Neuronal stem cell (in vitro differentiated cells): Measurements from ENCODE around the gene ZGLP1.

ENCODE experiments used
- DNase-seq: peaks from one replicate; pipeline ENCODE4 v3.0.0-alpha.2; 2013; ENCODE audit warnings: low spot score
- H2AFZ ChIP-seq: one replicate; pipeline ENCODE4 v1.6.1; 2013; ENCODE audit warnings: mild to moderate bottlenecking, low read length, inconsistent platforms
- H2AK5ac ChIP-seq: 2 replicates; pipeline ENCODE4 v1.6.1; 2013; ENCODE audit warnings: low read depth, mild to moderate bottlenecking, inconsistent platforms, low read length, moderate library complexity, mixed read lengths
- H2BK120ac ChIP-seq: 2 replicates; pipeline ENCODE4 v1.6.1; 2013; ENCODE audit warnings: low read depth, mild to moderate bottlenecking, inconsistent platforms, low read length, moderate library complexity, mixed read lengths
- H2BK12ac ChIP-seq: one replicate; pipeline ENCODE4 v1.6.1; 2013; ENCODE audit warnings: low read length, inconsistent platforms
- H2BK15ac ChIP-seq: 2 replicates; pipeline ENCODE4 v1.6.1; 2013; ENCODE audit warnings: mild to moderate bottlenecking, low read length, inconsistent platforms, mixed read lengths
- H2BK5ac ChIP-seq: one replicate; pipeline ENCODE4 v1.6.1; 2013; ENCODE audit warnings: inconsistent platforms, mild to moderate bottlenecking, low read length, moderate library complexity
- H3K14ac ChIP-seq: one replicate; pipeline ENCODE4 v1.6.1; 2013; ENCODE audit warnings: low read length, inconsistent platforms
- H3K18ac ChIP-seq: 2 replicates; pipeline ENCODE4 v1.6.1; 2013; ENCODE audit warnings: low read length, inconsistent platforms
- H3K23ac ChIP-seq: 2 replicates; pipeline ENCODE4 v1.6.1; 2013; ENCODE audit warnings: low read depth, mild to moderate bottlenecking, mixed read lengths, low read length, inconsistent platforms; ENCODE audit not compliant: poor library complexity
- H3K27ac ChIP-seq: replicated peaks from 3 replicates; pipeline ENCODE4 v1.5.1; 2013; ENCODE audit warnings: low read length, inconsistent platforms
- H3K27me3 ChIP-seq, 3 experiments: 2 replicates each; pipeline ENCODE4 v1.6.1; 2013; ENCODE audit warnings: low read length in 3 of 3, mild to moderate bottlenecking in 2 of 3, inconsistent platforms in 1 of 3, low read depth in 1 of 3, mixed read lengths in 1 of 3, moderate library complexity in 1 of 3; ENCODE audit not compliant: control insufficient read depth in 3 of 3, insufficient read depth in 3 of 3
- H3K36me3 ChIP-seq, 2 donors: replicated peaks in 1 of 2; 2 replicates each; pipeline ENCODE4 v1.6.1; 2013; ENCODE audit warnings: low read length in 2 of 2; ENCODE audit not compliant: control insufficient read depth in 2 of 2, insufficient read depth in 2 of 2
- H3K4ac ChIP-seq: 2 replicates; pipeline ENCODE4 v1.6.1; 2013; ENCODE audit warnings: inconsistent platforms, mild to moderate bottlenecking, low read length, moderate library complexity
- H3K4me1 ChIP-seq, 2 donors: 1 replicate in 1 of 2; 2 replicates in 1 of 2; pipeline ENCODE4 v1.6.1; 2013; ENCODE audit warnings: low read length in 2 of 2, low read depth in 1 of 2; ENCODE audit not compliant: control insufficient read depth in 2 of 2, insufficient read depth in 1 of 2
- H3K4me2 ChIP-seq: one replicate; pipeline ENCODE4 v1.6.1; 2013; ENCODE audit warnings: mild to moderate bottlenecking, low read length, inconsistent platforms; ENCODE audit not compliant: insufficient read depth, poor library complexity, severe bottlenecking
- H3K4me3 ChIP-seq, 2 donors: 2 replicates each; pipeline ENCODE4 v1.5.1; 2013; ENCODE audit warnings: low read length in 2 of 2, mild to moderate bottlenecking in 2 of 2, inconsistent platforms in 1 of 2, moderate library complexity in 1 of 2
- H3K79me1 ChIP-seq: one replicate; pipeline ENCODE4 v1.6.1; 2013; ENCODE audit warnings: low read depth, mild to moderate bottlenecking, inconsistent platforms, low read length, moderate library complexity
- H3K9ac ChIP-seq: one replicate; pipeline ENCODE4 v1.6.1; 2013; ENCODE audit warnings: mild to moderate bottlenecking, low read depth, low read length, inconsistent platforms; ENCODE audit not compliant: poor library complexity
- H3K9me3 ChIP-seq, 2 donors: replicated peaks in 1 of 2; 2 replicates each; pipeline versions ENCODE3 to v1.6.1; 2013; ENCODE audit warnings: low read length in 2 of 2, mild to moderate bottlenecking in 2 of 2, inconsistent platforms in 1 of 2, low read depth in 1 of 2, mixed read lengths in 1 of 2, moderate library complexity in 1 of 2; ENCODE audit not compliant: control insufficient read depth in 2 of 2, insufficient read depth in 1 of 2
- H4K8ac ChIP-seq: one replicate; pipeline ENCODE4 v1.6.1; 2013; ENCODE audit warnings: low read depth, mild to moderate bottlenecking, inconsistent platforms, low read length, moderate library complexity
- H4K91ac ChIP-seq: one replicate; pipeline ENCODE4 v1.6.1; 2013; ENCODE audit warnings: low read length, low read depth, mild to moderate bottlenecking, inconsistent platforms; ENCODE audit not compliant: poor library complexity
- WGBS, 2 donors: extraction: QIAGEN DNeasy Blood & Tissue Kit; methylation state at CpG; one replicate each; pipeline ENCODE4 v1.1.7; 2013; ENCODE audit warnings: missing lambda C conversion rate in 2 of 2, mixed read lengths in 1 of 2; ENCODE audit not compliant: insufficient read length in 2 of 2, insufficient replicate concordance in 1 of 2; ENCODE audit errors: extremely low coverage in 2 of 2; 5-methylcytosine and 5-hydroxymethylcytosine counted together

Gene ZGLP1

DNA sequence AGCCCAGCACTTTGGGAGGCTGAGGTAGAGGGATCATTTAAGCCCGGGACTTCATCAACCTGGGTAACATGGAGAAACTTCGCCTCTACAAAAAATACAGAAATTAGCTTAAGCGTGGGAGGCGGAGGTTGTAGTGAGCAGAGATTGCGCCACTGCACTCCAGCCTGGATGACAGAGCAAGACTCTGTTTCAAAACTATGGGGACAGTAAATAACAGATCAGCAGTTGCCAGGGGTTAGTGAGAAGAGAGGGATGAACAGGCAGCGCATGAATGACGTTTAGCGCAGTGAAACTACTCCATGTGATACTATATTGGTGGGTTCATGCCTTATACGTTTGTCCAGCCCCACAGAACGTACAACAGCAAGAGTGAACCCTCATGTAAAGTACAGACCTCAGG, 36.9 kb upstream of the ZGLP1 start:
- Histone ChIP-seq H3K18ac (no peak overlapping the region), H3K27ac (no peak overlapping the region), H3K79me1 (no peaks in the 10 kb centered on the region), H4K8ac (no peak overlapping the region), H2BK5ac (no peak overlapping the region), H3K4me2 (no peak overlapping the region), H3K4ac (no peak overlapping the region), H3K4me3 (no peak overlapping the region), H3K23ac (no peak overlapping the region), H2BK15ac (no peak overlapping the region), H3K9ac (no peak overlapping the region), H3K36me3 (peaks cover 0 to 16% of the 10 kb centered on the region in 2 donors), H3K4me1 (no peaks in the 10 kb centered on the region), H2AK5ac (no peak overlapping the region), H3K14ac (no peak overlapping the region), H3K27me3 (no peaks in the 10 kb centered on the region), H3K9me3 (no peaks in the 10 kb centered on the region), H2AFZ (no peak overlapping the region), H2BK120ac (no peak overlapping the region), H2BK12ac (no peak overlapping the region), H4K91ac (no peak overlapping the region)
- no peak for DNase-seq
- no CpG with 5 or more reads among the region's 10 CpGs for WGBS, 2 donors

DNA sequence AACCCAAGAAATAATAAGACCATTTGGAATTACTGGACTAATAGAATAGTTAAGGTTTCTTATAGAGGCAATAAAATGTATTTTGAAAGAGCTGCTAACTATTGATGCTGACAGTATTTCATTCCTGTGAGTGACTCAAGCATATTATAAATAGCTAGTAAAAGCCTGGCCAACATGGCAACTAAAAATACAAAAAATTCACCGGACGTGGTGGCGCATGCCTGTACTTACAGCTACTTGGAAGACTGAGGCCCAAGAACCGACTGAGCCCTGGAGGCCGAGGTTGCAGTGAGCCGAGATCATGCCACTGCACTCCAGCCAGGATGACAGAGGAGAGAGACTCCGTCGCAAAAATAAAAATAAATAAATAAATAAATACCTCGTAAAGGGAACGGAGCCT, 35.2 kb upstream of the ZGLP1 start:
- peaks cover 0 to 1% of the 10 kb centered on the region in 2 donors for H3K36me3 ChIP-seq
- no peak for DNase-seq

DNA sequence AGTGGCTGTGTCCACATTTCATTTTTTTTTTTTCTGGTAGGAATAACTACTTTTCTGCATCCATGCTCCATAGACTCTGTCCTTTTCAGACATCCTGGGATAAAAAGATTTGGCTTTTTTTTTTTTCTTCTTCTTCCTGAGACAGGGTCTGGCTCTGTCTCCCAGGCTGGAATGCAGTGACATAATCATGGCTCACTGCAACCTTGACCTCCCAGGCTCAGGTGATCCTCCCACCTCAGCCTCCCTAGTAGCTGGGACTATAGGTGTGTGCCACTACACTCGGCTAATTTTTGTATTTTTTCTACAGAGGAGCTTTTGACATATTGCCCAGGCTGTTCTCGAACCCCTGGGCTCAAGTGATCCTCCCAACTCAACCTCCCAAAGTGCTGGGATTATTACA, 33.9 kb upstream of the ZGLP1 start:
- no peak overlapping the region for H3K23ac ChIP-seq
- H3K27me3 ChIP-seq, result no peaks in the 10 kb centered on the region
- no peak overlapping the region for H2BK12ac ChIP-seq
- H3K9me3 ChIP-seq, result no peaks in the 10 kb centered on the region
- no peak overlapping the region for H2BK5ac ChIP-seq
- no peak for DNase-seq
- H2BK15ac ChIP-seq, result no peak overlapping the region
- H3K36me3 ChIP-seq, result no peaks in the 10 kb centered on the region
- no peak overlapping the region for H3K4me2 ChIP-seq
- H3K18ac ChIP-seq, result no peak overlapping the region
- H4K8ac ChIP-seq, result no peak overlapping the region
- no CpG with 5 or more reads among the region's 2 CpGs for WGBS, 2 donors
- H4K91ac ChIP-seq, result no peak overlapping the region
- no peak overlapping the region for H3K14ac ChIP-seq
- no peak overlapping the region for H3K4ac ChIP-seq
- H3K4me1 ChIP-seq, result no peaks in the 10 kb centered on the region
- no peak overlapping the region for H2AK5ac ChIP-seq
- H2BK120ac ChIP-seq, result no peak overlapping the region
- no peak overlapping the region for H2AFZ ChIP-seq
- H3K9ac ChIP-seq, result no peak overlapping the region
- no peaks in the 10 kb centered on the region for H3K79me1 ChIP-seq
- H3K4me3 ChIP-seq, result no peak overlapping the region
- H3K27ac ChIP-seq, result no peak overlapping the region

More for the DNA sequence above, 35.2 kb upstream of the ZGLP1 start:
- H2BK120ac ChIP-seq, result no peak overlapping the region
- no peak overlapping the region for H3K23ac ChIP-seq
- H3K4me3 ChIP-seq, result no peak overlapping the region
- H3K4me2 ChIP-seq, result no peak overlapping the region
- H2BK5ac ChIP-seq, result no peak overlapping the region
- no peak overlapping the region for H4K91ac ChIP-seq
- no peak overlapping the region for H2BK12ac ChIP-seq
- no peaks in the 10 kb centered on the region for H3K9me3 ChIP-seq
- H3K18ac ChIP-seq, result no peak overlapping the region
- H2BK15ac ChIP-seq, result no peak overlapping the region
- no peak overlapping the region for H2AFZ ChIP-seq
- H2AK5ac ChIP-seq, result no peak overlapping the region
- H3K9ac ChIP-seq, result no peak overlapping the region
- no peaks in the 10 kb centered on the region for H3K79me1 ChIP-seq
- H3K27ac ChIP-seq, result no peak overlapping the region
- no peak overlapping the region for H4K8ac ChIP-seq
- H3K27me3 ChIP-seq, result no peaks in the 10 kb centered on the region
- H3K14ac ChIP-seq, result no peak overlapping the region
- no peak overlapping the region for H3K4ac ChIP-seq
- no peaks in the 10 kb centered on the region for H3K4me1 ChIP-seq
- no CpG with 5 or more reads among the region's 10 CpGs for WGBS, 2 donors

DNA sequence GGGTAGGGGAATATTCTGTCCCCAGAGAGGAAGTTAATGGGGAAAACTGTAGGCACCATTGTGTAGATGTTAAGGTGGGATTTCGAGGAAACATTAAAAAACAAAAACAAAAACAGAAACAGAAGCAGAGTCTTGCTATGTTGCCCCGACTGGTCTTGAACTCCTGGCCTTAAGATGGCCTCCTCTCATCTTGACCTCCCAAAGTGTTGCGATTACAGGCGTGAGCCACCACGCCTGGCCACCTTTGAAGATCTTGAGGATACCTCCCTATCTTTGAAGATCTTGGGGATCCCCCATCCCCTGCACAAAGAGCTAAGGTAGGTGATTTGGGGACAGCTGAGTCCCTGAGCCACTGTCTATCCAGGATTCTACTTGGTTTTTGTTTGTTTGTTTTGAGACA, 30.4 kb upstream of the ZGLP1 start:
- no peaks in the 10 kb centered on the region for H3K27me3 ChIP-seq
- no peak overlapping the region for H3K23ac ChIP-seq
- DNase-seq, result no peak
- no peak overlapping the region for H2AK5ac ChIP-seq
- no peaks in the 10 kb centered on the region for H3K36me3 ChIP-seq
- peaks cover 0 to 2% of the 10 kb centered on the region in 2 donors for H3K4me1 ChIP-seq
- H3K9ac ChIP-seq, result no peak overlapping the region
- H3K14ac ChIP-seq, result no peak overlapping the region
- H2BK12ac ChIP-seq, result no peak overlapping the region
- no peak overlapping the region for H4K91ac ChIP-seq
- H2BK15ac ChIP-seq, result no peak overlapping the region
- H3K79me1 ChIP-seq, result peaks cover under 1% of the 10 kb centered on the region
- no CpG with 5 or more reads among the region's 5 CpGs for WGBS, 2 donors
- no peak overlapping the region for H3K18ac ChIP-seq
- no peak overlapping the region for H4K8ac ChIP-seq
- no peak overlapping the region for H2BK5ac ChIP-seq
- no peak overlapping the region for H2AFZ ChIP-seq
- H3K4ac ChIP-seq, result no peak overlapping the region
- no peak overlapping the region for H3K27ac ChIP-seq
- no peak overlapping the region for H3K4me3 ChIP-seq
- no peak overlapping the region for H2BK120ac ChIP-seq
- H3K4me2 ChIP-seq, result no peak overlapping the region
- H3K9me3 ChIP-seq, result no peaks in the 10 kb centered on the region
